Activated CD4-positive, alpha-beta T cell treated with anti-CD3 and anti-CD28 coated beads, Interleukin-2, amount 50 U/mL, for 24 hours (primary cell): ENCODE measurements around the gene CHSY3.

Source experiments
- DNase-seq, 2 donors: peaks; one replicate each; pipeline ENCODE4 v3.0.0-alpha.2; 2020; ENCODE audit warnings: low read depth in 1 of 2, low spot score in 1 of 2

Gene CHSY3

DNA sequence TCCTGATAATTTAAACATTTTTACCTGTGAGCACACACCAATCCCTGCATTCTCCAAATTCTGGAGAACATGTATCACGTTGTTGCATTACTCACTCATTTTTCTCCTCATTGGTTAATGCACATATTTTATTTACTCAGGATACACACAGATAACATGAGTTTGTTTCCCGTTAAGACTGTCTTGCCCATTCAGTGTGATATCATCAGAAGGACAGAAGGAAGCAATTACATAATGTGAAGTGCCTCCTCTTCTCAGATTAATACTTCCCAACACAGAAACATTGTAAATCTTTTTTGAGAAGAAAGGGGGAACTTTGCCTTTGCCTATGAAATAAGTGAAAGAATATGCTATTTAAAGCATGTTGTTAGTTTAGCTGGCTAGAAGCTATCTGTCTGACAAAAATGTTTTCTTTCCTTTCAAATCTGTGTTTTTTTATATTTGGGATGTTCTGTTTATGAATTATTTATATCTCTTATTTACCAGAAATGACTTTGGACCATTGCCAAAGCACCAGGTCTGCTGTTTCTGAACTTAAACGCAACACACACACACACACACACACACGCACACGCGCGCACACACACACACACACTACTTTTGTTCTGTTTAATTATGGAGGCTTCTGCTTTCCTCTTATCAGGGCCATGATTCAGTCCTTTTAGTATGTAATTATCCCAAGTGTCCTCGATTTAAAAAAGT lies 186.5 kb downstream of the CHSY3 start:
- DNase-seq, result no peak

DNA sequence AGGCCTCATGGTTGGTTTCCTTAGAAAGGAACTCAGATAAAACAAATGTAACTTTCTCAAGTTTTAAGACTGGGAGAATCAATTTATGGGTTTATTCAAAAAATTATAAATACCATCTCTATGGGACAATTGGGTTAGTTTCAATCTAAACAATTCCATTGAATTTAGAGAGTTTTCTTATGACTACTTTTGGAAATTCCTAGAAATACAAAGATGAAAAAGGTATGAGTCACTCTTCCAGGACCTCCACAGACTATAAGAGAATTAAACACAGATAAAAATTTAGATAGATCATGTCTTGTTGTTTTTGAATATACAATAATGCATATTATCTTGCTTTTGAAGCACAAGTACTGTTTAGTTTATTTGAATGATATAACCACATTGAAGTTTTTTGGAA lies 188.7 kb downstream of the CHSY3 start:
- DNase-seq, result no peak

DNA sequence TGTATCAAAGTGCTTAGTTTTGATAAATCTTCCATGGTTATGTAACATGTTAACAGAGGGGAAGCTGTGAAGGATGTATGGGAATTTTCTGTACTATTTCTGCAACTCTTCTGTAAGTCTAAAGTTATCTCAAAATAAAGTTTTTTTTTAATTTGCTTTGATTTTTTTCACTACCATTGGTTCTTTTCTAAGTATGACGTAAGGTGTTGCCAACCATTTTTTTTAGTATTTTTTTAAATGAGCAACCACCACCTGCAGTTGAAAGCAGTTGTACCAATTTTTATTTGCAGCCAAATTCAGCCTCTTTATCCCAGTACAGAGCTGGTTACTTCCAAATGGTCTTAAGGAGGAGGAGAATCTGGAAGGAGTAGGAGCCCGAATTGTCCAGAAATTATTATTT lies 192.2 kb downstream of the CHSY3 start:
- no peak for DNase-seq

DNA sequence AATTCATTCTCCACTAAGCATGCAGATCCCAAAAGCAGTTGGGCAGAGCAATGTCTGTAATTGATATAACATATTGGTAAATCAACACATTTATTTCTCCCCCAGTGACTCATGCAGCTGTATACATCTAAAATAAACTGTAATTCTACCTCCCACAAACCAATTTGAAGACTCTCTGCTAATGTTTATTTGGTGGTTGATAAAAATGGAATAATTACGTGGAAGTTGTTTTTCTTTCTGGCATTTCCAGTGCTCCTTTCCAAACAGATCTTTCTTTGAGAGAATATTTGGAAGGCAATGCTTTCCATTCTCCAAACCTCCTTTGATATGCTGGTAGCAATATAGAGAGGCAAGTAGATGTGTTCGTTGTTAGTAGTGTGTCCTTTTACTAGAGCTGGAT lies 194.7 kb downstream of the CHSY3 start:
- DNase-seq, result no peak

DNA sequence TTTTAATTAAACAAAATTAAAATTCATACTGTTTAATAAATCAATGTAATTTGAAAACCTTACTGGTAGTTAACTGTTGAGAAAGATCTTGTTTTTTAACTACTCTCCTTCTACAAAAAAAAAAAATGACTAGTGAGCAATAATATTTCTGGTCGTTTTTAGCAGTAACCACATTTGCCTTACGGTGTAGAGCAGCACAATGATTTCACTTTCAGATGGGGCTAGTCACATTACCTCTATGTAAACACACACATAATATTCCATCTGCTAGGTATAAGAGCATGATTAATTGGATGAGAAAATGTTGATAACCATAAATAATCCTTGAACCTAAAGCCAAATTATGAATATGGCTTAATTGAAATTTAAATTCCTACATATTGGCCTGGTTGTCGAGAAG lies 198.1 kb downstream of the CHSY3 start:
- DNase-seq, result no peak

DNA sequence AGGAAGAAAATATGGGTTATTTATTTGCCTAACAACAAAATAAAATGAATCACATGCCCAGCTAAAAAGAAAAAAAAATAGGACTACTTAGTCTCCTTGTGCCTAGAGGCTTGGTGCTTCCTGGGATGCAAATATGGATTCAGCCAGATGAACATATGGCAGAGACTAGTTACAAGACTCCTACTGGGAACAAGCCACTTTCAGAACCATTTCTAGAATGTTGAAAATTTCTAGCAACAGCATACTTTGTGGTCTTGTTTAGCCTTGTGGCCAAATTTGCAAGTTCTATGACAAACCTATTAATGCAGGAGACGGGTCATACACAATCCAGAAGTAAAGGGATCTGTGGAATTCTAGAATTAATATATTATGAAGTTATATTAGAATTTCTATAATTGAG lies 198.7 kb downstream of the CHSY3 start:
- DNase-seq, result no peak

- DNase-seq, result no peak
Measured at GRCh38 chr5:130104895-130105688, 200.8 kb downstream of the CHSY3 start.

GRCh38 chr5:130106480-130106879 lies 202.2 kb downstream of the CHSY3 start:
- no peak for DNase-seq

DNA sequence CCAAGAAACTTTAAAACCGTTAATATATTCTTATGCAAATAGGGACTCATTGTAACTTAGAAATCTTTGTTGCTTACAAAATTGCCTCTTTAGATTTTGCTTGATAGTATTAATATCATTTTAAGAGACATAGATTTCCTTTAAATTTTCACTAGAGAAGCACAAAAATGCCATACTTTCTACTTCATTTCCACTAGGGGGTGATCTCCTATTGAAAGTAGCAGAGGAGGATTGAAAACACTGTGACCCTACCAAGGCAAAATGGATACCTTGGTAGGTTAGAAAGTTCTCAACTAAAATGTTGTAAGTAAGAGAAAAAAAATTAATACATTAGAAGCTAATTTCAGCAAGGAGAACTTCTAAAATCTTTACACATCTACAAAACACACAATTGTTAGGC lies 204.9 kb downstream of the CHSY3 start:
- DNase-seq, result no peak

- no peak for DNase-seq
Measured at GRCh38 chr5:130110328-130110727, 206.1 kb downstream of the CHSY3 start.

DNA sequence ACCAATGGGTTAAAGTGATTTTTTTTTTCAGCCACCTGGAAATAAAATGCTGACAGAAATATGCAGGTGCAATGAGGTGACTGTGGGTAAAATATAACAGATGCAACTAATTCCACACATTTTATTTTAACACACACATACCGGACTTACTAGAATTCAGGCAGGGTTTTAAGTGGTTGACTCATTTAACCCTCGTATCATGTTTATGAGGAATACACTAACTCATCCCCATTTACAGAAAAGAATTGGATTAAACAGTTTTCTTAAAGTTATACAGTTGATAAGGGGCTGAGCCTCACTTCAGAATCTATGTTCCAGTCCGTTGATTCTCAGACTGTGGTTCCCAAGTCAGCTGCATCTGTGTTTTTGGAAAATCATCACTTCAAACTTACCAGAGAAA lies 207.5 kb downstream of the CHSY3 start:
- no peak for DNase-seq

DNA sequence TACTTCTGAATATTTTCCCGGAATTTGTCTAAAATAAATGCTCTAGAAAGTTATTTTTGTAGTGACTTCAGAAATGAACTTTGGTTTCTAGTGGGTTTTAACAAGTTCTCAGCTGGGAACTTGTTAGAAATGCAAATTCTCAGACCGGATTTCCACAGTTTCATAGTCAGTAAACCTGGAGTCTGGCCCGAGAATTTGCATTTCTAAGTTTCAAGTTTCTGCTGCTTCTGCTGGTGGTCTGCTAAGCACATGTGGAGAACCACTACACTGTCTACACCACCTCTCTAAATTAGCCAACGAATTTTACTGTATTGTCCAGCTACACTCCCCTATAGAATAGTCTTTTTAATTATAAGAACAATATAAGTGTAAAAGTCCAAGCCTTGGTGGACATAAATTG lies 208.0 kb downstream of the CHSY3 start:
- DNase-seq, result no peak

- DNase-seq, result no peak
Measured at GRCh38 chr5:130115686-130116085, 211.4 kb downstream of the CHSY3 start.

GRCh38 chr5:130116462-130116861 lies 212.2 kb downstream of the CHSY3 start:
- no peak for DNase-seq

- no peak for DNase-seq
Measured at GRCh38 chr5:130116972-130117371, 212.7 kb downstream of the CHSY3 start.

DNA sequence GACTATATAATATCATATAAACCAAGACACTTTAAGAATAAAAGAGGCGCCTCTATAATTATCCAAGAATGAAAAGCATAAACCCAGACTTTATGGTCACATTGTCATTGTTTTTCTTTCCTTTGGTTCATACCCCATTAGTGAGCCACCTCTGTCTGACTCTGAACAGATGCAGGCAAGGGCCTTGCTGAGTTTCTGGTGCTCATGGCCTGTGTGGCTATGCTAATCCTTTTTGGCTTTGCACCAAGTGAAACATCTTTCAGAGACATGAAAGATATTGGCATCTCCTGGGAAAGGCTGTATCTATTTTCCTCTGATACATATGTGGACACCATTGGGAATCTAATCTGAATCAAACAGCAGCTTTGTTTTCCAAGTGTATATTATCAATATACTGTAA lies 222.5 kb downstream of the CHSY3 start:
- DNase-seq, result no peak

- no peak for DNase-seq
Measured at GRCh38 chr5:130135506-130135905, 231.2 kb downstream of the CHSY3 start.

GRCh38 chr5:130136300-130136699 lies 232.0 kb downstream of the CHSY3 start:
- no peak for DNase-seq

- DNase-seq, result no peak
Measured at GRCh38 chr5:130137681-130138080, 233.4 kb downstream of the CHSY3 start.

DNA sequence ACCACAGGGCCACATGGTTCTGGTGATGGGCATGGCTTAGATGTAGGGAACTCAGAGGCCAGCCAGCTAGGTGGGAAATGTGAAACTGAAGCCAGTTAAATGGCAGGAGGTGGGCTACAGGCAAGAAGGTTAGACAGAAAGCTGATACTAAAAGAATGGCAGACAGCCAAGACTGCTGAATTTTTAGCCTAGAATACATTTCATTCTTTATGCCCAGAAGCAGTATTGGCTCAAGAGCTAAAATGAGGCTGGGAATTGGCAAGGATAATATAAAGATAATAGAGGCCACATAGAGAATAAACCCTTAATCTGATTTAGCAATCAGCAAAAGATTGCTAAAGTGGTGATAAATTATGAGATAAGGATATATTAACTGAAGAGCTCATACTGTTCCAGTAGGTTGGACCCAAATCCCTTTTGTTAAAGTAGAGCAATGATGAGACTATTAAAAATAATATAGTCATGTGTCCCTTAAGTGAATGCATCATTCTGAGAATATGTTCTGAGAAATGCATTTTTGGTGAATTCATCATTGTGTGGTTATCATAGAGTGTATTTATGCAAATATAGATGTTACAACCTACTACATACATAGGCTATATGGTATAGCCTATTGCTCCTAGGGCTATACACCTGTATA lies 234.3 kb downstream of the CHSY3 start:
- DNase-seq, result no peak

DNA sequence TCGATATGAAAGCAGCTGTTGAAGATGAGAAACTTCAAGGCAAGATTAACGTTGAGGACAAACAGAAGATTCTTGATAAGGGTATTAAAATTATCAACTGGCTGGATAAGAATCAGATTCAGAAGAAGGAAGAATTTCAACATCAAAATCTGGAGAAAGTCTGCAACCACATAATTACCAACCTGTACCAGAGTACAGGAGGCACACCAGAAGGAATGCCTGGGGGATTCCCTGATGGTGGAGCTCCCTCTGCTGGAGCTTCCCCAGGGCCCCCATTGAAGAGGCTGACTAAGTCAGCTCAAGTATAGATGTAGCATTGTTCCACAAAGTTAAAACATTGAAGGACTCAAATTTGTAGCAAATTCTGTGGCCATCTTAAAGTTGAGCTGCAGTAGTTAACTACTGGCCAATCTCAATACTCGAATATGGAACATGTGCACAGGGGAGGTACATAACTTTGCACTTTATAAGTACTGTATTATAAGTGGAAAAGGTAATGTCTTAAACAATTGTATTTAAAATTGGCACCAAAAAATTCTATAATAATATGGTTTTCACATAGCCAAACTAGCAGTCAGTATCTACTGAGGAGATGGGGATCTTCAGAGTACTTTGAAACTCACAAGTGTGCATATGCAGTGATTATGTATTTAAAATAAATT lies 237.5 kb downstream of the CHSY3 start:
- DNase-seq, result no peak

GRCh38 chr5:130151239-130151638 lies 247.0 kb downstream of the CHSY3 start:
- DNase-seq, result no peak
